ENCODE measurements around the gene WDR82.

The WDR82 gene

GRCh38 chr3:52306978-52307377 is 28.5 kb upstream of the WDR82 start:
- TF ChIP-seq, protein P1, sequence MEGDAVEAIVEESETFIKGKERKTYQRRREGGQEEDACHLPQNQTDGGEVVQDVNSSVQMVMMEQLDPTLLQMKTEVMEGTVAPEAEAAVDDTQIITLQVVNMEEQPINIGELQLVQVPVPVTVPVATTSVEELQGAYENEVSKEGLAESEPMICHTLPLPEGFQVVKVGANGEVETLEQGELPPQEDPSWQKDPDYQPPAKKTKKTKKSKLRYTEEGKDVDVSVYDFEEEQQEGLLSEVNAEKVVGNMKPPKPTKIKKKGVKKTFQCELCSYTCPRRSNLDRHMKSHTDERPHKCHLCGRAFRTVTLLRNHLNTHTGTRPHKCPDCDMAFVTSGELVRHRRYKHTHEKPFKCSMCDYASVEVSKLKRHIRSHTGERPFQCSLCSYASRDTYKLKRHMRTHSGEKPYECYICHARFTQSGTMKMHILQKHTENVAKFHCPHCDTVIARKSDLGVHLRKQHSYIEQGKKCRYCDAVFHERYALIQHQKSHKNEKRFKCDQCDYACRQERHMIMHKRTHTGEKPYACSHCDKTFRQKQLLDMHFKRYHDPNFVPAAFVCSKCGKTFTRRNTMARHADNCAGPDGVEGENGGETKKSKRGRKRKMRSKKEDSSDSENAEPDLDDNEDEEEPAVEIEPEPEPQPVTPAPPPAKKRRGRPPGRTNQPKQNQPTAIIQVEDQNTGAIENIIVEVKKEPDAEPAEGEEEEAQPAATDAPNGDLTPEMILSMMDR (conservative IDR thresholded peaks at IDR 0.05; ENCODE audit: low read depth, low read length), result no peak
- DNase-seq (ENCODE audit: low read depth), result no peak

DNA sequence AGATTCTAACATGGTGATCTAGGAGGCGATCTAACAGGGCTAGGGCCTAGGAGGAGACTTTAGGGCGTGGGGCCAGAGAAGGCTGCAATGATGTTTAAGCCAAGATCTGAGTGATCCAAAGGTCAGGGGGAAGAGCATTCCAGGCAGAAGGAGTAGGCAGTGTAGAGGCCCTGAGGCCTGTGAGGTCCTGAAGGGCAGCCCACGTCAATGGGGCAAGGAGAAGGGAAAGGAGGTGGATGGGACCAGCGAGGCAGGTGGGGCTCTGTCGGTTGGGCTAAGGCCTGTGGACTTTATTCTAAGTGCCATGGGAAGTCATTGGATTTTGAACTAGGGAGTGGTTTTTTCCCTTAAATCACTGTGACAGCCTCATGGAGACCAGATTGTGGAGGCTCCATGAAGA is 27.5 kb upstream of the WDR82 start:
- TF ChIP-seq, protein P1 (conservative IDR thresholded peaks at IDR 0.05; ENCODE audit: low read depth, low read length), result no peak
- no peak for DNase-seq (ENCODE audit: low read depth)
- H3K4me3 ChIP-seq (ENCODE audit: low read length), result no peak overlapping the region

More at GRCh38 chr3:52306978-52307377, 28.5 kb upstream of the WDR82 start:
- no peak overlapping the region for H3K4me3 ChIP-seq (ENCODE audit: low read length)

DNA sequence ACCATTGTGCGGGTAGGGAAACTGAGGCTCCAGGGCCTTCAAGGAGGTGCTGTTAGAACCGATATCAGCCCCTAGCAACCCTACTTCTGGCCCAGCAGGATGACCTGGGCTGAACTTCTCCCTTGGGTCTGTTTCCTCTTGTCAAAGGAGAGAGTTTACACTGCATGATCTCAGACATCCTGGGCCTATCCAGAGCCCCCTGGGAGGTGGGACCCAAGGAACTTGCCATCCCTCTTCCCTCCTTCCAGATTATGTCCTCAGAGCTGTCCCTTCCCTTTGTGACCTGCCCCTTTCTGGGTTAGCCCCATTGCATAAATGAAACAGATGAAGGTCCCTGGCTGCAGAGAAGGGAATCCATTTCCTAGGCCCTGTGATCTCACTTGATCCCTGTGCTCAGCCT is 25.4 kb upstream of the WDR82 start:
- no peak for DNase-seq (ENCODE audit: low read depth)
- no peak overlapping the region for H3K4me3 ChIP-seq (ENCODE audit: low read length)
- TF ChIP-seq, protein P1 (conservative IDR thresholded peaks at IDR 0.05; ENCODE audit: low read depth, low read length), result no peak

DNA sequence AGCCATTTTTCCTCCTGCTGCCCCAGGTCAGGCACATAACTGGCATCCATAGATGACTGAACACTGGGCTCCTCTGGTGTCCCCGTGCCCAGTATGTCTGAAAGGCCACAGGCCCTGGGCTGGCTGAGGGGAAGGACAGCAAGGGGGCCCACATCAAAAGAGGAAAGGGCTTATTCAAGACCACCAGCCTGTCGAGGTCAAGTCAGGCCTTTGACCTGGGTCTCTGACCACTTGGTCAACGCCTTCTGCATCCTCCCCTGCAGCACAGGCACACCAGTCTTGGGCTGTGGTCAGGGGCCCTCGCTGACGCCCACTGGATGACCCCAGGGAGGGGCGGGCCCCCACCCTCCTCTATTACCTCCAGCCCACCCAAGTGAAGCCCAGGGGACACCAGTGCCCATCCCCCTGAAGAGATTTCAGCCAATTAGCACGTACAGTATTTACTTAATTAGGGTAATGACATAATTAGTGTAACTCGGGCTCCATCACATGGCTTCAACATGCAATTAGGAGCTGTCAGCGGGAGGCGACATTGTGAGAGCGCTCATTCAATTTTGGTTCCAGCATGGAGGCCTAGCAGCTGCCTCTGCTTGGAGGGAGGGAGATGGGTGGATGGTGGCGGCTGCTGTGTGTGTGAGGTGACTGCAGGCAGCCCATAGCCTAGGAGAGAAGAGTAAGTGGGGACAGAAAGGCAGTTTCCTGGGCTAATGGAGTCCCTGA is 24.1 kb upstream of the WDR82 start:
- H3K4me3 ChIP-seq (ENCODE audit: low read length), result no peak overlapping the region
- DNase-seq (ENCODE audit: low read depth), result no peak
- TF ChIP-seq, protein P1 (conservative IDR thresholded peaks at IDR 0.05; ENCODE audit: low read depth, low read length), result no peak

DNA sequence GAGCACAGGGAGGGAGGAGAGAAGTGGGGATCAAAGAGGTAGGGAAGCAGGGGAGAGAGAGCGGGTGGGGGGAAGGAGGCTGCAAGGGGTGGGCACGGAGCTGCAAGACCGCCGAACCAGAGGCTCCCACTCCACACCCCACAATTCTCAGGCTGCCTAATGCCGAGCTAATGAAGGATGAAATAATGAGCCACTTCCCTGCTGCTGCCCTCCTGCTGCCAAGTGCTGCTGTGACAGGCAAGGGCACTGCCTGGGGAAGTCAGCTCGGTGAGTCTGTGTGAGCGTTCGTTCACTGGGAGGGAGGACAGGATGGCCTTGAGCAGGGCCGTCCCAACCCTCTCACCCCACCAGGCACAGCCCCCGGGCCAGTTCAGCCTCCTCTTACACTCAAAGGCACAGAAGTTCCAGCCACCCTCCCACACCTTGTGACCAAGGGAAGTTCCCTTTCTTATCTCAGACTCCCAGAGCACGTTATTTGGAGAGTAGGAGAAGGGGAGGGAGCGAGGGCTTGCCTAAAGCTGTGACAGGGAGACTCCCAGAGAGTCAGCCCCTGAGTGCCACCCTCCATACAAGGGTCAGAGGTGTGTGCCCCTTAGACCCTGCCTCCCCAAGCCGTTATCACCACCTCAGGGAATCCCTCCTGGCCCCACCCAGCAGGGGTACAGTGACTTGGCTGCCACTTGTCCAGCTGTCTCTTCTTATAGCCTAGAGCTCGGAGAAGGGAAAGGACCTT is 21.6 kb upstream of the WDR82 start:
- no peak overlapping the region for H3K4me3 ChIP-seq (ENCODE audit: low read length)
- DNase-seq (ENCODE audit: low read depth), result no peak
- TF ChIP-seq, protein P1 (conservative IDR thresholded peaks at IDR 0.05; ENCODE audit: low read depth, low read length), result peak; percentile 54

- H3K4me3 ChIP-seq (ENCODE audit: low read length), result no peak overlapping the region
- TF ChIP-seq, protein P1 (conservative IDR thresholded peaks at IDR 0.05; ENCODE audit: low read depth, low read length), result no peak
- no peak for DNase-seq (ENCODE audit: low read depth)
Measured at GRCh38 chr3:52299247-52299878, 20.9 kb upstream of the WDR82 start.

All from retinal pigment epithelial cell (primary cell).